K562 (cell line): Measurements from ENCODE around the gene CPSF4L. TPM values are rescaled to one million over a fixed set of nuclear protein-coding genes. Genes with fewer than 3 reads are reported as not detected.
A peak's percentile ranks its signal among the peaks of the same experiment; 100 is the strongest.

ENCODE experiments used
- CREB3L1 ChIP-seq: fragments of 450-650 bp; IDR thresholded peaks from 2 replicates; pipeline ENCODE4 v1.6.1; 2014; ENCODE audit warnings: low read depth, mild to moderate bottlenecking, moderate library complexity, borderline replicate concordance
- FUS ChIP-seq: fragments of 200-400 bp; formaldehyde crosslinking; optimal IDR thresholded peaks from 2 replicates; pipeline ENCODE3; 2017; ENCODE audit warnings: low read depth, low read length
- HLTF ChIP-seq: fragments of 450-650 bp; IDR thresholded peaks from 2 replicates; pipeline ENCODE4 v1.6.1; 2016
- KLF6 ChIP-seq: fragments of 250-450 bp; sonication (Bioruptor Pico); IDR thresholded peaks from 2 replicates; pipeline ENCODE4 v1.4.0; 2020; ENCODE audit warnings: mild to moderate bottlenecking, moderate library complexity, borderline replicate concordance
- MTA2 ChIP-seq: fragments of 450-650 bp; IDR thresholded peaks from 2 replicates; pipeline ENCODE4 v1.6.1; 2016; ENCODE audit warnings: low read depth
- MXI1 ChIP-seq: IDR thresholded peaks from 2 replicates; pipeline ENCODE4 v1.6.1; 2011; ENCODE audit warnings: low read depth, mild to moderate bottlenecking, improper control_type of control experiment, low read length
- NCOA1 ChIP-seq: fragments of 450-650 bp; IDR thresholded peaks from 2 replicates; pipeline ENCODE4 v1.6.1; 2016; ENCODE audit warnings: low read depth
- NKRF ChIP-seq: fragments of 450-650 bp; IDR thresholded peaks from 2 replicates; pipeline ENCODE4 v1.6.1; 2016; ENCODE audit warnings: borderline replicate concordance
- NONO ChIP-seq, 2 experiments: fragments of 200-400 bp in 1 of 2; fragments of 450-650 bp in 1 of 2; formaldehyde crosslinking in 1 of 2; IDR thresholded peaks; 2 replicates each; pipeline ENCODE4 v1.6.1; 2017; ENCODE audit warnings: low read depth in 2 of 2, mild to moderate bottlenecking in 2 of 2, moderate library complexity in 2 of 2, low read length in 1 of 2
- RAD21 ChIP-seq, 2 experiments: fragments of 250-450 bp in 1 of 2; fragments of 450-650 bp in 1 of 2; sonication (Bioruptor Pico) in 1 of 2; formaldehyde crosslinking in 1 of 2; IDR thresholded peaks in 1 of 2; conservative IDR thresholded peaks in 1 of 2; 2 replicates each; pipeline versions ENCODE4 v1.4.0 to v1.8.0; 2020 to 2022; ENCODE audit warnings: mild to moderate bottlenecking in 2 of 2, moderate library complexity in 1 of 2
- RNF219 ChIP-seq: fragments of 250-450 bp; sonication (Bioruptor Pico); IDR thresholded peaks from 2 replicates; pipeline ENCODE4 v1.5.0; 2022; ENCODE audit warnings: mild to moderate bottlenecking
- SMAD4 ChIP-seq: fragments of 250-450 bp; sonication (Bioruptor Pico); conservative IDR thresholded peaks from 2 replicates; pipeline ENCODE4 v1.8.0; 2021; ENCODE audit warnings: inconsistent platforms, mild to moderate bottlenecking, moderate library complexity
- SMARCB1 ChIP-seq: IDR thresholded peaks from 2 replicates; pipeline ENCODE4 v1.6.1; 2011; ENCODE audit warnings: improper control_type of control experiment, low read depth; ENCODE audit not compliant: insufficient read length
- TAF1 ChIP-seq: IDR thresholded peaks from 2 replicates; pipeline ENCODE4 v1.6.1; 2011; ENCODE audit warnings: mild to moderate bottlenecking, low read length, moderate library complexity; ENCODE audit not compliant: insufficient read depth, control insufficient read depth, severe bottlenecking; ENCODE audit errors: extremely low read depth
- TEAD1 ChIP-seq, 2 experiments: fragments of 450-650 bp in 1 of 2; sonication (generic) in 1 of 2; formaldehyde crosslinking; IDR thresholded peaks; 2 replicates each; pipeline versions ENCODE4 v1.4.0 to v1.8.0; 2020 to 2022; ENCODE audit warnings: mild to moderate bottlenecking in 2 of 2, missing genetic modification reagents in 1 of 2
- ZBTB17 ChIP-seq: fragments of 450-650 bp; formaldehyde crosslinking; IDR thresholded peaks from 2 replicates; pipeline ENCODE4 v1.4.0; 2020; ENCODE audit warnings: mild to moderate bottlenecking
- polyA plus RNA-seq, 8 experiments: library from polyadenylated mRNA; depleted of rRNA in 4 of 8; stranded (reverse) in 5 of 8; unstranded in 3 of 8; fragments of >200 nt; fragmentation: Nextera tagmentation in 2 of 8; fragmentation: Illumina TruSeq in 1 of 8; extraction: Ambion mirVana in 2 of 8; extraction: Trizol in 1 of 8; gene quantifications; 2 replicates each; pipeline versions ENCODE4 v1.2.1 to v1.2.3, GENCODE V29; 2011 to 2014; ENCODE audit warnings: inconsistent platforms in 1 of 8, missing spikeins in 1 of 8
- total RNA-seq, 7 experiments: library from RNA; depleted of rRNA in 6 of 7; stranded (reverse); fragments of >200 nt in 6 of 7; fragmentation: Illumina TruSeq in 2 of 7; extraction: Trizol in 2 of 7; gene quantifications; 2 replicates each; pipeline versions ENCODE4 v1.2.1 to v1.2.3, GENCODE V29; 2011 to 2021; ENCODE audit warnings: low replicate concordance in 1 of 7
- TF ChIP-seq, protein P1 (sequence below): fragments of 250-450 bp; sonication (Bioruptor Pico); IDR thresholded peaks from 2 replicates; pipeline ENCODE4 v1.5.0; 2020; ENCODE audit warnings: mild to moderate bottlenecking, borderline replicate concordance

CPSF4L gene
- total and polyA plus RNA-seq, 9 of the 15 experiments (the other 6 are each of a cell fraction or from before 2014, with no cell fraction given): not detected

DNA sequence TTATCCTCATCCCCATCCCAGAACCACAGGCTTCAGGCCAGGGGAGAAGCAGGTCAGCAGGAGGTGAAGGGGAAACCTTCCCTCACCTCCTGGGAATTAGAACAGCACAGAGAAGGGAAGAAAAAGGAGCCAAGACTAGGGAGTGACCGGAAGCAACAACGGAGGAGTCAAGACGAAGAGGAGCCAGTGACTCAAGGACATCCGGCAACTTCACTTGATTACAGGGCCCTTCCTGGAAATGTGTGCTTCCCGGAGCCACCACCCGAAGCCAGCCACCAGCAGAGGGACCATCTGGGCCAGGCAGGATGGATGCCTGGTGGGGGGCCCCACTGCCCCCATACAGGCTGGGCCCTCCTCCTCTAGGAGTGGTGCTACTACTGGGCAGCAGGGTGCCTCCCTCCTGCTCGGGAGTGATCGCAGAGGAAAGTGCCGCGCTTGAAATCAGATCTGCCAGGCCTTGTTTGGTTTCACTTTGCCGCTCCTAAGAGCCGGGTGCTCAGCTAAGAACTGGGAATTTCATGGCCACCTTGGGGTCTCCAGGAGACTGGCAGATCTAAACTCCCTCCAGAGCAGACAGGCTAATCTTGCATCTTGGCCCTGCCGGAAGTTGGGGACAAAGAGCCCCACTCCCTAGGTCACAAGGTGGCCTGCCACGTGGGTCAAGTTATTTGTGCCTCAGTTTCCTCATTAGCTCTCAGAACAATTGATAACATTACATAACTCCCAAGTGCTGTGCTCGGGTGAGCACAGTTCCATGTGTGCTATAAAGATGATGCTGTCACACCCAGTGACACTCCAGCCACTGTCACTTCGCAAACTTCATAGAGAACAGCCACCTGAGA, 43.5 kb upstream of the CPSF4L start (continued):
- TF ChIP-seq RNF219 (CRISPR knock-in tag) (no peak), KLF6 (CRISPR knock-in tag) (0 out of 2 replicates have a peak, but pooled peaks have one; percentile 17), RAD21 (CRISPR knock-in tag; conservative IDR thresholded peaks at IDR 0.05 in 1 of 2, IDR thresholded peaks at IDR 0.05 in 1 of 2) (peak; percentile 34 to 65), MXI1 (no peak), SMARCB1 (no peak), NONO (IDR thresholded peaks at IDR 0.05; ENCODE audit: low read depth in 2 of 2, low read length in 1 of 2) (0 out of 4 replicates have a peak, but pooled peaks of 1 of the 2 experiments have one; percentile 5), NKRF (no peak), NCOA1 (peak; percentile 79; the same call in 1 of the 2 replicates), TEAD1 (CRISPR knock-in tag; IDR thresholded peaks at IDR 0.05) (0 out of 4 replicates have a peak, but pooled peaks of 1 of the 2 experiments have one; percentile 6), CREB3L1 (peak; percentile 24; the same call in 1 of the 2 replicates), FUS (no peak), SMAD4 (peak; percentile 83), MTA2 (no peak), ZBTB17 (0 out of 2 replicates have a peak, but pooled peaks have one; percentile 40), HLTF (no peak), TAF1 (peak; percentile 39)
- TF ChIP-seq, protein P1, sequence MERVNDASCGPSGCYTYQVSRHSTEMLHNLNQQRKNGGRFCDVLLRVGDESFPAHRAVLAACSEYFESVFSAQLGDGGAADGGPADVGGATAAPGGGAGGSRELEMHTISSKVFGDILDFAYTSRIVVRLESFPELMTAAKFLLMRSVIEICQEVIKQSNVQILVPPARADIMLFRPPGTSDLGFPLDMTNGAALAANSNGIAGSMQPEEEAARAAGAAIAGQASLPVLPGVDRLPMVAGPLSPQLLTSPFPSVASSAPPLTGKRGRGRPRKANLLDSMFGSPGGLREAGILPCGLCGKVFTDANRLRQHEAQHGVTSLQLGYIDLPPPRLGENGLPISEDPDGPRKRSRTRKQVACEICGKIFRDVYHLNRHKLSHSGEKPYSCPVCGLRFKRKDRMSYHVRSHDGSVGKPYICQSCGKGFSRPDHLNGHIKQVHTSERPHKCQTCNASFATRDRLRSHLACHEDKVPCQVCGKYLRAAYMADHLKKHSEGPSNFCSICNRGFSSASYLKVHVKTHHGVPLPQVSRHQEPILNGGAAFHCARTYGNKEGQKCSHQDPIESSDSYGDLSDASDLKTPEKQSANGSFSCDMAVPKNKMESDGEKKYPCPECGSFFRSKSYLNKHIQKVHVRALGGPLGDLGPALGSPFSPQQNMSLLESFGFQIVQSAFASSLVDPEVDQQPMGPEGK (CRISPR knock-in tag): no peak
